Ecto neural progenitor cell (in vitro differentiated cells): Measurements from ENCODE around the gene GPR171.

ENCODE experiments used
- DNase-seq: peaks from one replicate; pipeline ENCODE4 v3.0.0-alpha.2; 2018; ENCODE audit warnings: low spot score

GPR171 gene

DNA sequence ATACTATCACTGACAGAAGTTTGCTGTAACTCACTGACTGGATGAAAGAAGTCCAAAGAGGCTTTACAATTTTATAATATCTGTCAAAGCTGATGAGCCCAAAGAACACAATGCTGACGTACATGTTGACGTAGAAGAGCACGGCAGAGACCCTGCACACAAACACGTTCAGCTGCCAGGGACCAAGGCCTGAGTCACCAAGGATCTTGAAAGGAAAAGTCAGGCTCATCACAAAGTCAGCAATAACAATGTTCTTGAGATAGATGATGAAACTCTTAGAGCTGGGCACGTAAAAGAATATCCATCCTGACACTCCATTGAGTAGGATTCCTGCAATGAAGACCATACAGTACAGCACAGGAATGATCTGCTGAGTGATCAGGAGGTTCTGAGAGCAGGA lies 10.9 kb upstream of the GPR171 start:
- no peak for DNase-seq

DNA sequence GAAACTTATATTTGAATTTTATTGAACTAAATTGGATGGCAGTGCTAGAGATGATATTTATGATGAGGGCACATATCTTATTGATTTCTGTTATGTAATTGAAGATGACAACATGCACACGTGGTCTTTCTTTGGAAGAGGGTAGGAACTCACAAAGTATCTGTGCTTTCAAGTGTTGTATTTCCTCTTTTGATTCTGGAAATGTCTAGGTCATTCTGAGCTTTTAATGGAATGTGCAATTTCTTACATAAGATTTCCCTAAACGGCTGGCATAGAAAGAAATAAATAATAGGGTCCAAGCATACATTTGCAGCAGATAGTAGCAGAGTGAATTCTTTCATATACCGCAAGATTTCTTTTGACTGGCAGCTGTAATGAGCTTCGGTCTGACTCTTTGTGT lies 10.1 kb upstream of the GPR171 start:
- no peak for DNase-seq

DNA sequence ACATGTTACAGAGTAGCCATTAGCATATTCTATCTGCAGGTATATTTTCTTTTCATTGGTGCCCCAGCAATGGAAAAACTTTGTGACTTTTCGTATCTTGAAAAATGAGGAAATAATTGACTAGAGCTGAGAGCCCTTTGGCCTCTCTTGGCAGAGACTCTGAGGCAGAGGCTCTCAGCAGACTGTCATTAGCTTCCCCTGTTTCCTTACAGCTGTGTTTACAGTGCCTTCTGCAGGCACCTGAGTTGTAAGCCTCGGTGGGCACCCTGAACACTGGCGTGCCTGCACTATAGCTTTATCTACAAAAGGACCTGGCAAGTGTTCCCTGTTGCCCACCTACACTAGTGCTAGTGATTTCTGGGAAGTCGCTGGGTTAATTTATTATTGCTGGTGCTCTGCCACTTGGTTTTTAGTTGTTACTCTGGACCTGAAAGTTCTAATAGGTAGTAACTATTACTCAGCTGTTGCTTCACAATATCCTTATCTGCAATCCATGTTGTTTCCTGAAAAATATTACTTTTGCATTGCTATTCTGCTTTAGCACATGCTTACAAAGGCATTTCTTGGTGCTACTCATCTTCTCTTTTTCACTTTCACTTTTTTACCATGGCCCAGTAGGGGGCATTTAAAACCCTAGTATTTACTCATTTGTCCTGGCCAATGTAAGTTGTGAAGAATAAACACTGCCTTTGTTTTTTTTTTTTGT lies 7.8 kb upstream of the GPR171 start:
- DNase-seq, result no peak

DNA sequence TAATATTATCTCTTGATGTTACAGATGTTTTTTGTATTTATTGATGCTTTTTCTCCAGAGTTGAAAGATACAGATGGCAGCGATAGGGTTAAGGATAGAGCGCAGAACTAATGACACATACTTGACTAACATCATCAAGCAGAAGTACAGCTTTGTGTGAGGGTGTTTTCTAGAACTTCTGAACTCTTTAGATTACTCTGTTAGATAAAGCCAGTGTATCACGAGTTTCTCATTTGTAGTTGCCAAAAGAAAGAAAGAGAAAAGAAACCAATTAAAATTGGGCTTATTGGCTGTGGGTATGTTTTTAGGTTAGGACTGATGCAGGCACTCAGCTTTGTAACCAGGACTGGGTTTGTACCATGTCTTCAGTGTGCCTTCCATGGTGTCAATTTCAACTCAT lies 6.6 kb upstream of the GPR171 start:
- no peak for DNase-seq

DNA sequence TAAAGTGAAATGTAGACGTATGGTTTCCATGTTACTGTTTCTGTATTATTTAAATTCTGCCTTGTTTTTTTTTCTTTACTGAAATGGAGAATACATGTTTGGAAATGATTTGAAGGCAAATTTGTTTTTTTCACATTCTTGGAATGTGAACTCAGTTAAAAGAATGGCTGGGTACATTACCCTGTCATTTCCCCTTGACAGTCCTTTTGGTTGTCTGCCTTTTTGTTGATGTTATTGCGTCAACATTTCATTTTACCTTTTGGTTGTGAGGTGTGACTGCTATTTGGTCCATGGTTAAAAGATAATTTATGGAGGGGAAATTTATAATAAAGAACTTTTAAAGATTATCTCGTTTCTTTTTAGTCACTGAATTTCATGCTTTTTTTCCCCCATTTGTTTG lies 3.2 kb upstream of the GPR171 start:
- no peak for DNase-seq

DNA sequence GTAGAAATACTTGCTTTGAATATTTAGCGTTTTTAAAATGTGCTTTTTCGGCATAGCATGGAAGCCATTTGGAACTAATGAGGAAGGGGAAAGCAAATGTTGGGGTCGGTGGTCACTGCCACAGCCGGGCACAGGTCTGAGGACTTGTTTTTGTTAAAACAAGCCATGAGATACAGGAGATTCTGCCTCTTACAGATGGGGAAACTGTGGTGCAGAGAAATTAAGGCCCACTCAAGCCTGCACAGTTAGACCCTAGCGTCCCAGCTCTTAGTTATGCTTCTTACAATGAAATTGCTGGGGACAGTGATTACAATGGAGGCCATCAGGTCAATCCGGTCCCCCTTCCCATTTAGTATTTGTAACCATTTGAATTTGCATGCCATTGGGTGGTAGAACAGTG lies 2.5 kb upstream of the GPR171 start:
- no peak for DNase-seq

DNA sequence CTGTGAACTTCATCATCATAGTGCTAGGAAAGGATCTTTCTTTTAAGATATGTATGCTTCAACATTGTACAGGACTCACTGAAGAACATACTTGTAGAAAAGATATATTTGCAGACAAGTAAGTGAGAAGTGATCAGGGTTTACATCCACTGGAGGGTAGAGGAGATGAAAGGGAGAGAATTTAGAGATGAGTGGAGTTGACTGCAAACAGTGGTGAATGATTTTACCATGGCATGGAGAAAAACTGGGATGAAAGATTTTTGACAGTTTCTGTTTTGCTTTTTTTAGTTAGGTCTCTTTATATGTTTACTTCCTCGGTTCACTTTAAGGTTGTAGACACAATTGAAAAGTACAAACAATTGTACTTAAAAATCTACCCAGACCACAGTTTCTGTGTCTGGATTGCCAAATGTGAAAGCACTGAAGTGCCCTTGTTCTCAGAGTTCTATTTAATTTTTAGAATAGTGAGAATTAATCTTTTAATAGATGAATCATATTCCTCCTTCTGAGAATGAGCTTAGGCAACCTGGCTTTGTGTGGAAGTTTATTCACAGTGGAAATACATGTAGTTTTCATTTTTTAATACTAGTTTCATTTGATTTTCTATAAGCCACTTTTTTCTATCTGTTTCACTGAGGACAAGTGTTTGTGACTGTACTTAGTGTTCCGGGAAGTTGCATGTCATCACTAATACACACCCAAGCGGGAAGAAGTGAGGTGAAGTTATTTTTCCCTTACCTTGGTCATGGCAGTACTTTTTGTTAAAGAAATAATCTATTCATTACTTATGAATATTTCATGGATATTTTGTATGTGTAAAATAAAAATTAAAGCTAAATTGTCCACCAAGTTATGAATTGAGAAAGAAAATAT lies 1.8 kb upstream of the GPR171 start:
- DNase-seq, result no peak

DNA sequence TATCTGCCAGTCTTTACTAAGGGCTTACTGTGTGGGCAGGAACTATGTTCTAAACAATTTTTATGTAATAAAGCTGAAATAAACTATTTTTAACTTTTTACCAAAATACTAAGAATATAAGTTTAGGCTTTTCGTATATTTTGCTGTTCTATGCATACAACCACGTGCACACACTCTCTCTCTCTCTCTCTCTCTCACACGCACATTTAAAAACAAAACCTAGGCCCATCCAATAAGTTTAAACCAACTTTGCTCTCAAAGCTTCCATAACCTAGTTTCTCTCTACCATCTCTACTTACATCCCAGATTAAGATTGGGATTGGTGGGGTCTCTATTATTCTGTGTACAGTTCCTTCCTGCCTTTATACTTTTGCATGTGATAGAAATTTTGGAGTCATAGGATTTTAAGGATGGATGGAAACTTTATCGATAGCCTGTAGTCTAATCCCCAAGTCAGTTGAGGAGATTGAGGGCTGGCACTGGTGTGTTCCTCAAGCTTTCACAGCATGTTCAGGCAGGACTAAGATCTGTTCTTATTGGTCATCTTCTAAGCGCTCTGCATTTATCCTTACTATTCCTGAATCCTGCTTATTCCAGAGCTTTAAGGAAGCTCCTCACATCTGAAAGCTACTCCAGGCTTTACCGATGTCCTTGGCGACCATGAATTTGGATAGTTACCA lies 1.8 kb downstream of the GPR171 start:
- DNase-seq, result no peak

DNA sequence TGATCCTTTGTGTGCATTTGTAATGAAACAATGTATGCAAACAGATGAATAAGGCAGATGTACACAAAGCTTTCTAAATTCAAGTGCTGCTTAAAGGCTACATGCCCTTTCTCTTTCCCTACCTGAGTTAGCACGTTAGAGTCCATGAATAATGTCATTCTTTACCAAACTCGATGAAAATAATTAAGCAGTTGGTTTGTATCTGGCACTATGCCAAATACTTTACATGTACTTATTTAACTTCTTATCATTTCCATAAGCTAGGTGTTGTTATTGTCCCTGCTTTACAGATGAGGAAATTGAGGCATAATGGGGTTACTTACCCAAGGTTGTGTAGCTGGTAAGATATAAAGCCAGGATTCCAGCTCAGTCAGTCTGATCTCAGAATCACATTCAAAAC lies 2.4 kb downstream of the GPR171 start:
- no peak for DNase-seq

DNA sequence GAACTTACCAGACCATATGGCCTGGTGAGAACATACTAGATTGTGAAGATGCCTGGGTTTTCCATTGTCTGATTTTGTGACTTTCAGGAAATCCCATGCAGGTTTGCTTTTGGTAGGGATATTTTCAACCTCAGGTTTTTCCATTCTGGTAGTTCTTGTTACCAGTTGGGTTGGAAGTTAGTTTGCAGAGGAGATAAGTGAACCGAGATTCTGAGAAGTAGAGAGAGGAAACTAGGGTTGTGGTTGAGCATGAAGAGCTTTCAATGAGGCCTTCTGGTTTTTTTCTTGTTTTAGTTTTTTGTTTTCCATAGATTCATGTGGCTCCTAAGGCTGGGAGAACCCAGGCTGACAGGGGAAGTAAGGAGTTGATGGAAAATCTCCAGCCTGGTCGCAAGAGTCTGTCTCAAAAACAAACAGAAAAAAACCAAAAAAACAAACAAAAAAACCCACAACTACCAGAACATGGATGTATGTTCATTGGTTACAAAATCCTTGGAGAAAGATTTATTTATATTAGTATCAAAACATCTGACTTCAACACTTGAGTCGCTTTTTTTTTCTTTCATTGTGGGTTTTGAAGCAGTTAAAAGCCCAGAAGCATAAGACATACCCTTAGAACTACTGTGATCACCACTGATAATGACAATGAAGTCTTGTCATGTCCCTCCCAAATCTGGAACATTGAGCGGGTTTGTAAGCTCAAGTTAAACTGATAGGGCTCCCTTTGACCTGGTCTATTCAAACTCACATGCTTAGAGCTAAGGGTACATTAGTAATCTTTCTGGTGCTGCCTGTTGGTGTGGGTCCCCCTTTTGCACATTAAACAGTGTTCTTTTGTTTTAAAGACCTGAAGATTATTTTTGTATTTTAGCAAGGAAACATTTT lies 3.2 kb downstream of the GPR171 start:
- DNase-seq, result no peak

DNA sequence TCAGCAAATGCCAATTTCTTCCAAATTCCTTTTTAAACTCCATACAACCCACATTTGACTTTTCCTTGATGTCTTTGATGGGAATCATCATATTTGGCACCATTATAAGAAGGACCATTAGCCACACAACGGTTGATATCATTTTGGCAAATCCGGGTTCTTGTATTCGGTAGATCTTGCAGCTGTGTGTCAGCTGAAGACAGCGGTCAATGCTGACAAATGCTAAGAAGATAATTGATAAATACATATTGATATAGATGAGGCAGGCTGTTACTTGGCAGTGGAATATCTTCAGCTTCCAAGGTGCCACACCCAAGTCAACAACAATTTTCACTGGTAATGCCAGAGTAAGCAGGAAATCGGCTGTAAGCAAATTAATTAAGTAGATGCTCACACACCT lies 4.2 kb downstream of the GPR171 start:
- DNase-seq, result no peak

DNA sequence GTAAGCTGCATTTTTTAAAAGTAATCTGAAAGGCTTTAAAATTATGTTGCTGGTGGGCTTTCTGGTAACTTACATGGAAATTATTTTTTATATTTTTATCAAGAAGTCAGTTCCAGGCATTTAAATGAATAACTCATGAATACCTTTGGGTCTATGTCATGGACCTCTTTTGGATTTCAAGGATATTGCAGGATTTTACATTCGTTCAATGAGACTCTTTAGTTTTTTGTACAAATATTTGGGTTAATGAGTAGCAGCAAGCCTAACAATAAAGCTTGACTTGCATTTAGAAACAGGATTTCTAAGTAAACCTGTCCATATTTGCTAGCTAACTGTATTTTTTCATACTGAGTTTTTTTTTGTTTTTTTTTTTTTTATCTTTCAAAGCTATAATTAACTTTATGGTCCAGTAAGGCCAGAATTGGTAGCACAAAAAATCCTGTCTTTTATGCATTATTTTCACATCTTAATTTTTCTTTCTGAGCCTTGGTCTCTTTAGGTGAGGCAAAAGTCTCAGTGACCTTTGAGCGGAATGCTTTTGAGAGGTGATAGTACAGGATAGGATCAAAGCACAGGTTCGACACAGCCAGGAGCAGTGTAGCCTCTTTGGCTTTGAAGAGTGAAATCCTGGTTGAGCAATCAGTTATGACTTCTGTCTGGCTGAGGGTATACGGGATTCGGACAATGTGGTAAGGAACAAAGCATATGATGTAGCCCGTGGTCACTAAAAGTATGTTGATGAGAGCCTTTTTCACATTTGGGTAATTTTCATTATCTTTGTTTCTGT lies 4.8 kb downstream of the GPR171 start:
- no peak for DNase-seq

DNA sequence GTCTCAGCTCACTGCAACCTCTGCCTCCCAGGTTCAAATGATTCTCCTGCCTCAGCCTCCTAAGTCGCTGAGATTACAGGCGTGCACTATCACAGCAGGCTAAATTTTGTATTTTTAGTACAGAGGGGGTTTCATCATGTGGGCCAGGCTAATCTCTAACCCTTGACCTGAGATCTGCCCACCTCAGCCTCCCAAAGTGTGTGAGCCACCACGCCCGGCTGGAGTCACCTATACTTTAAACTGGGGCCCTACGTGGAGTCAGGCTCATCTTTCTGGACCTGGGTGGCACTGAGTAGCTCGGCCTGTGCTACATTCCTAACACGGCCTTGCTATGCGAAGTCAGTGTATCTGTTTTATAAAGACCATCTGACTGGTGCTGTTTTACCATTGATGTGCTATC lies 5.8 kb downstream of the GPR171 start:
- DNase-seq, result no peak

DNA sequence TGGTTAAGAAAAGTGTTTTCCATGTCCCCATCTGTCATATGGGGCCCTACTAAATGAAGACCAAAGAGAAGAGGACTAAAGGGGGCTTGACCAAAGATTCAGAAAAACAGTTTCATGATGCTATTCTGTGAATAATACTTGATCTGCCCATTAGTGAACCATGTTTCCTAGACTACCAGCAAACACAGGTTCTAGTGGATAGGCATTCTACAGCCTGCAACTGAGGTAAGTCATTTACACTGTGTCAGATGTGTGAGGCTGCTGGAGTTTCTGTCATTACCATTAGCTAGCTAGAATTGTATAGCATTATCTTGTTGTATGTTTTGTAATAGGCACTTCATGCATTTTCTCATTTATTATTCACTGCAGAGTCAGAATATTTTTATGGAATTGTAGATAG lies 6.6 kb downstream of the GPR171 start:
- no peak for DNase-seq

DNA sequence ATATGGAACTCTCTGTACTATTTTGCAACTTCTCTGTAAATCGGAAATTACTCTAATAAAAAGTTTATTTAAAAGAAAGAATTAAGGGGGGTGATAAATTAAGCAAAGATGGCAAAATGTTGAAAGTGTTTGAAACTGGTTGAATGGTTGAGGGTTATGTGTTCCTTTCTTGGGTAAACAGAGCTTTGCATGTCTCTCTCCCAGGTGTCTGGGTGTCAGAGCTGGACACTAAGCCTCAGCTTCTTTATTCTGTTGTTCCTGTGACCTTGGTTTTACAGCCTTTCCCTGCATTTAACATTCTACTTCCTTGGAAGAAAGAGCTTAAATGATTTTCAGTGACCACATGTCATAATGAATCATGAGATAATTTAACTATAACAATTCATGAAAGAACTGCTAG lies 7.2 kb downstream of the GPR171 start:
- no peak for DNase-seq

DNA sequence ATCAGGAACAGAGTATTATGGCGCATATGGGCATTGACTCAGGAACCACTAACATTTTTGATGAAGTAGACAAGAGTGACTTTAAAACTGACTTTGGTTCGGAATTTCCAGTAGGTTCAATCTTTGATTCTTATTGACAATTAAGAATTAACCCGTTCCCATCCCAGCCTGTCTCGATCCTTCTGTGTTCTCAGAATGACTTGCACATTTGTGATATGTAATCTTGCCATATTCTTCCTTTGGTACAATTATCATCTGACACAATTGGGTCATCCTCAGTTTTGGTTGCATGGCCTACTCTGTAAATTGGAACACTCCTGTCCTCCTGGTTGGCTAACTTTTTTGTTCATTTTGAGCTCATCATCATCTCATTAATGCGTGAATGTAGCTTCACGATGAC lies 10.5 kb downstream of the GPR171 start:
- DNase-seq, result no peak

DNA sequence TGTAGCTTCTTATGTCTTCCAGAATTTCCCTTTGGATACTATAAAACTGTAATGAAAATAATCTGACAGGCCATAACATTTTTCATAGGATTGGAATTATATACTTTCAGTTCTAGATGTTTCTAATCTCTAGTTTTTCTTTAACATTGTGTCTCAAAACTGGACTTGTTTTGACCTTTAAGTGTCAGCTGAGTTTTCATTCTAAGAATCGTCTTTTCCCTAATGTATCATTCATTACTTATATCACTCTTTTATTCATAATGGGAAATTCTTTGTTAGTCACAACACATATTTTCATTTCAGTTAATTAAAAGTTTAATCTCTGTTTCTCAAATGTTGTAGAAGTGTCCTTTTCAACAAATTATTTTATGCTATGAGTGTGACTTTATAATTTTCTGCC lies 11.9 kb downstream of the GPR171 start:
- no peak for DNase-seq

DNA sequence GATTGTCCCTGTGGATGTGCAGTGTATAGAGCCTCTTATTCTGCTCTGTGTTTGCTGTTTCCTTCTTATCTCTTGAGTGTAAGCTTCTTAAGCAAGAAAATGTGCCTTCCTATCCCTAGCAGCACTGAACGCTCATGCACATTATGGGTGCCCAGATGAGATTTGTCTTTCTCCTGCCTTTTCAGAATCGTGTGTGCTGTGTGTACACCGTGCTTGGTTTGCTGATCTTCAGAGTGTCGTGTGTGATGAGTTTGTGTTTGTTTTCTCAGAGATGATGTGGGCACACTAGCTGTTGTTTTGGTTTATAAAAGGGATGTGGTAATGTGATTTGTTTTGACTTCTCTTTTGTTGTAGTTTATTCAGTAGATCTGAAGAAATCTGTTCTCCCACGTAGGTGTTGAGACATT lies 19.7 kb downstream of the GPR171 start:
- DNase-seq, result no peak

DNA sequence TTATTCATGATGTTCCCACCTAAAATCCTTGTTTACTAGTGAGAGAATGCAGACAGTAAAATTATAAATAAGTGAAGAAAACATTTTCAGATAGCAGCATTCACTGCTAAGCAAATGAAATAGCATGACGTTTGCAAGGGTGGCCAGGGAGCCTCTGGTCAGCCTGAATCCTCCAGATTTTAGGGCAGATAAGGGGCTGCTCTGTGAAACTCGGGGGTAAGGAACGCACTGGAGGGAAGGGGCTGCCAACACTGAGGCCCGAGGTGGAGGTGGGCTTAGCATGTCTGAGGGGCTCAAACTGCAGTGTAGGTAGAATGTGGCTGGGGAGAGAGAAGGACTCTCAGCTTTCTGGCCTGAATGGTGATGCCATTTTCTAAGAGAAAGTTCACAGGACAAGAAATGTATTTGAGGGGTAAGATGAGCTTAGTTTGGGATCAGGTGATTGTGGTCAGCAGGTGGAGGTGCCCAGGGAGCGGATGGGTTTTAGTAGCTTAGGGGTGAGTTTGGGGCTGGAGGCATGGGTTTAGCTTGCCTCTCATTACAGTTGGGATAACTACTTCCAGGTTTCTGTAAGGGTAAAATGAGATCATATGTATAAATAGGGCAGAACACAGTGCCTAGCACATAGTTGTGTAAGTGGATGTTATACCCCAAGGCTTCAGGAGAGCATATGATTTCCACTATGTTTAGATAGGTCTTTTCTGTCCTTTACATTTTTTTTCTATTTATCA lies 20.5 kb downstream of the GPR171 start:
- no peak for DNase-seq

DNA sequence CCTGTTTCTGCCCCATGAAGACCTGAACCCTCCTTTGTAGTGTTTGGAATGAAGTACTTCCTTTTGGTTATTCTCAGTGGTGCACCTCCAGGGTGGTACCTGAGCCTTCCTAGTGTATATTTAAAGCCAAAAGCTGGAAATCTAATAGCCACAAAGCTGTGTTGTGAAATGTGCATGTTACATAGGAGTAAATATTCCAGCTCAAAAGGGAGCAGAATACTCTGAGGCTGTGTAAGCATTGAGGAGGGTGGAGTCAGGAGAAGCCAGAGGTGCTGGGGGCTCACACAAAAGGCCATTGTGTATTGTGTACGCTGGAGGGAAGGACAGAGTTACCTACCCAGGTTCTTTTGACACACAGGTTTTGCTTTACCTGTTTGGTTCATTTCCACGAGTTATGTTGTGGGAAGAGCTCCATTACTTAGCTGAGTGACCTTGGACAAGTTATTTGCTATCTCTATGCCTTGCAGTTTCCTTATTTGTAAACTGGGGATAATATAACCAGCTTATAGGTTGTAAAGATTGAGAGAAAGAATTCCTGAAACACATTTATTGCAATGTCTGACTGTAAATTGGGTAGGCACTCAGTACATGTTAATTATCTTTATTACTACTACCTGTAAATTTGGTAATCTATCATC lies 24.7 kb downstream of the GPR171 start:
- DNase-seq, result no peak
